ENCODE measurements around the gene PHF2.
"Not testable (repeated sequence)": the region's sequence is repeated elsewhere in the genome, so short reads cannot be mapped to it uniquely, and the experiment has no call there.

The PHF2 gene

GRCh38 chr9:93655621-93656425, 79.4 kb downstream of the PHF2 start:
- DNase-seq, result no peak

GRCh38 chr9:93656426-93657239, 80.2 kb downstream of the PHF2 start:
- no peak for DNase-seq

- no peak for DNase-seq
Measured at GRCh38 chr9:93657331-93658111, 81.1 kb downstream of the PHF2 start.

GRCh38 chr9:93658184-93658925, 82.0 kb downstream of the PHF2 start:
- no peak for DNase-seq

- no peak for DNase-seq
Measured at GRCh38 chr9:93659044-93659836, 82.9 kb downstream of the PHF2 start.

- no peak for DNase-seq
Measured at GRCh38 chr9:93659837-93660177, 83.4 kb downstream of the PHF2 start.

GRCh38 chr9:93660352-93661046, 84.1 kb downstream of the PHF2 start:
- DNase-seq, result no peak

GRCh38 chr9:93661591-93661990, 85.2 kb downstream of the PHF2 start:
- DNase-seq, result no peak

- no peak for DNase-seq
Measured at GRCh38 chr9:93662016-93662638, 85.7 kb downstream of the PHF2 start.

GRCh38 chr9:93662952-93663572, 86.7 kb downstream of the PHF2 start:
- DNase-seq, result no peak

- no peak for DNase-seq
Measured at GRCh38 chr9:93663877-93664548, 87.6 kb downstream of the PHF2 start.

GRCh38 chr9:93664549-93665120, 88.3 kb downstream of the PHF2 start:
- no peak for DNase-seq

- no peak for DNase-seq
Measured at GRCh38 chr9:93665128-93665636, 88.8 kb downstream of the PHF2 start.

- DNase-seq, result no peak
Measured at GRCh38 chr9:93665637-93666438, 89.5 kb downstream of the PHF2 start.

- not testable (repeated sequence) for DNase-seq
Measured at GRCh38 chr9:93666439-93666784, 90.0 kb downstream of the PHF2 start.

GRCh38 chr9:93667006-93667405, 90.6 kb downstream of the PHF2 start:
- DNase-seq, result no peak

GRCh38 chr9:93667627-93668026, 91.2 kb downstream of the PHF2 start:
- DNase-seq, result no peak

- no peak for DNase-seq
Measured at GRCh38 chr9:93668261-93668871, 92.0 kb downstream of the PHF2 start.
